Immature natural killer cell (primary cell): ENCODE measurements around the gene GUCD1. TPM values are rescaled to one million over a fixed set of nuclear protein-coding genes. Genes with fewer than 3 reads are reported as not detected.
"Not testable (repeated sequence)": the region's sequence is repeated elsewhere in the genome, so short reads cannot be mapped to it uniquely, and the experiment has no call there.

ENCODE experiments used
- DNase-seq, 3 donors: peaks; one replicate each; pipeline ENCODE4 v3.0.0; 2022; ENCODE audit warnings: mixed read lengths in 1 of 3
- H3K27ac Mint-ChIP-seq, 6 donors: one replicate each; pipeline ENCODE4 v1.8.0; 2020; ENCODE audit warnings: mixed read lengths in 6 of 6, mild to moderate bottlenecking in 5 of 6, inconsistent platforms in 4 of 6, moderate library complexity in 3 of 6
- H3K27me3 Mint-ChIP-seq, 3 donors: one replicate each; pipeline ENCODE4 v1.8.0; 2020 to 2021; ENCODE audit warnings: low read depth in 3 of 3, mild to moderate bottlenecking in 3 of 3, mixed read lengths in 3 of 3, moderate library complexity in 3 of 3, inconsistent platforms in 1 of 3
- H3K36me3 Mint-ChIP-seq, 3 donors: one replicate each; pipeline ENCODE4 v1.8.0; 2020; ENCODE audit warnings: mixed read lengths in 3 of 3, inconsistent platforms in 2 of 3, mild to moderate bottlenecking in 2 of 3
- H3K4me1 Mint-ChIP-seq, 2 donors: one replicate each; pipeline ENCODE4 v1.8.0; 2020; ENCODE audit warnings: inconsistent platforms in 2 of 2, mild to moderate bottlenecking in 2 of 2, mixed read lengths in 2 of 2, moderate library complexity in 1 of 2
- H3K4me3 Mint-ChIP-seq, 5 donors: one replicate each; pipeline ENCODE4 v1.8.0; 2020; ENCODE audit warnings: mild to moderate bottlenecking in 5 of 5, mixed read lengths in 5 of 5, inconsistent platforms in 3 of 5, moderate library complexity in 3 of 5
- H3K9me3 Mint-ChIP-seq, 6 donors: one replicate each; pipeline ENCODE4 v1.8.0; 2020; ENCODE audit warnings: mild to moderate bottlenecking in 6 of 6, mixed read lengths in 6 of 6, inconsistent platforms in 4 of 6, moderate library complexity in 3 of 6
- polyA plus RNA-seq, 3 donors: library from polyadenylated mRNA; unstranded; fragments of 300-500 nt; fragmentation: Illumina TruSeq; gene quantifications; one replicate each; pipeline ENCODE4 v1.2.3, GENCODE V29; 2021

GUCD1 gene
- polyA plus RNA-seq, 3 donors from 2014 or later: 41.1 to 65.1 (median 64.1) TPM

- DNase-seq: no peak
- H3K9me3 Mint-ChIP-seq: no peaks in the 10 kb centered on the region
- H3K4me3 Mint-ChIP-seq: no peak overlapping the region
- no peak overlapping the region for H3K27ac Mint-ChIP-seq
- no peaks in the 10 kb centered on the region for H3K4me1 Mint-ChIP-seq
- peaks cover 0 to 1% (median 0%) of the 10 kb centered on the region in 3 donors for H3K27me3 Mint-ChIP-seq
- H3K36me3 Mint-ChIP-seq: peaks cover 7 to 30% (median 16%) of the 10 kb centered on the region in 3 donors
Measured at GRCh38 chr22:24543185-24543601, 11.7 kb downstream of the GUCD1 start.

GRCh38 chr22:24542641-24543040 lies 12.3 kb downstream of the GUCD1 start:
- peaks cover 0 to 1% (median 0%) of the 10 kb centered on the region in 3 donors for H3K27me3 Mint-ChIP-seq
- peaks cover 4 to 28% (median 16%) of the 10 kb centered on the region in 3 donors for H3K36me3 Mint-ChIP-seq
- H3K4me1 Mint-ChIP-seq: no peaks in the 10 kb centered on the region
- H3K4me3 Mint-ChIP-seq: no peak overlapping the region
- H3K27ac Mint-ChIP-seq: no peak overlapping the region
- no peak for DNase-seq
- H3K9me3 Mint-ChIP-seq: no peaks in the 10 kb centered on the region

- no peaks in the 10 kb centered on the region for H3K9me3 Mint-ChIP-seq
- H3K36me3 Mint-ChIP-seq: peaks cover 4 to 22% (median 14%) of the 10 kb centered on the region in 3 donors
- DNase-seq: no peak
- no peak overlapping the region for H3K27ac Mint-ChIP-seq
- no peak overlapping the region for H3K4me3 Mint-ChIP-seq
- no peaks in the 10 kb centered on the region for H3K4me1 Mint-ChIP-seq
- peaks cover 0 to 1% (median 0%) of the 10 kb centered on the region in 3 donors for H3K27me3 Mint-ChIP-seq
Measured at GRCh38 chr22:24541681-24542515, 13.0 kb downstream of the GUCD1 start.

DNA sequence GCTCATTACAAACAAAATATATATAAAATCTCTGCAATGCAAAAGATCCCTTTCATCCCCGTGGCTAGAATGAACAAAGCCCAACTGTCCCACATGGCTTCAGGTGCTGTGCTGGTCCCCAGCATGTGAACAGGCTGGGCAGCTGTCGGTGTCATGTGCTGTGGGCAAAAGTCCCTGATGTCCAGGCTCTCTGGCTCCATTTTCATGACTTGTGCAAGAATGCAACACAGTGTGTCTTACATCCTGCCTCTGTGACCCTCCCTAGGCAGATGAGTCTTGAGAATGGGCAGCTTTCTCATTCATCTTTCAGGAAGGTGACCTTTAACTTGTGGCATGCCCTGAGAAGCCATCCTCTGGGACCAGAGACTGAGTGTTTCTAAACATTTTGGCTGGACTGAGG lies 14.5 kb downstream of the GUCD1 start:
- H3K4me3 Mint-ChIP-seq: no peak overlapping the region
- peaks cover 4 to 20% (median 12%) of the 10 kb centered on the region in 3 donors for H3K36me3 Mint-ChIP-seq
- H3K27ac Mint-ChIP-seq: peak overlapping the region in 1 of 6 donors; percentile 18
- no peaks in the 10 kb centered on the region for H3K9me3 Mint-ChIP-seq
- DNase-seq: no peak
- H3K27me3 Mint-ChIP-seq: peaks cover 0 to 1% (median 1%) of the 10 kb centered on the region in 3 donors
- no peaks in the 10 kb centered on the region for H3K4me1 Mint-ChIP-seq

- DNase-seq: no peak
- Mint-ChIP-seq H3K36me3 (peaks cover 4 to 15% (median 12%) of the 10 kb centered on the region in 3 donors), H3K4me3 (no peak overlapping the region), H3K9me3 (no peaks in the 10 kb centered on the region), H3K27me3 (peaks cover 0 to 1% (median 0%) of the 10 kb centered on the region in 3 donors), H3K27ac (no peak overlapping the region), H3K4me1 (no peaks in the 10 kb centered on the region)
Measured at GRCh38 chr22:24536089-24536488, 18.8 kb downstream of the GUCD1 start.

GRCh38 chr22:24535348-24535747 lies 19.6 kb downstream of the GUCD1 start:
- no peak for DNase-seq
- no peak overlapping the region for H3K4me3 Mint-ChIP-seq
- H3K36me3 Mint-ChIP-seq: peaks cover 4 to 9% (median 9%) of the 10 kb centered on the region in 3 donors
- H3K9me3 Mint-ChIP-seq: no peaks in the 10 kb centered on the region
- no peaks in the 10 kb centered on the region for H3K4me1 Mint-ChIP-seq
- H3K27ac Mint-ChIP-seq: no peak overlapping the region
- peaks cover 0 to 2% (median 1%) of the 10 kb centered on the region in 3 donors for H3K27me3 Mint-ChIP-seq

DNA sequence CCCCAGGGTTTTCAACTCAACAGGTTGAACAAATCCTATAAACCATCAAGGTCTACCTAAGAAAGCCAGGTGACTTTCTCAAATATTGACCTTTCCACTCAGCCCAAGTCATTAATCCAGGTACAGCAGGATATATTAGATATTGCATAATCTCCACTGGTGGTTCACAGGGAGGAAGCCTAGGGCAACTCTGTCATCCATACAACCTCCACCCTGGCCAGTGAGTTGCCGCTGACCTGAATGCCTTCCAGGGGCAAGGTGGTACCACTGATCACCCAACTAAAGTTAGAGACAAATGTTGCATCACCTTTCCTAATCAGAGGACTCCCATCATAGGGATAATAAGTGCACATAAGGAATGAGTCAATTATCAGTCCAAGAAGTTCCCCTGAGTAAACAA lies 22.9 kb downstream of the GUCD1 start:
- DNase-seq: no peak
- no peaks in the 10 kb centered on the region for H3K36me3 Mint-ChIP-seq
- H3K27ac Mint-ChIP-seq: no peak overlapping the region

DNA sequence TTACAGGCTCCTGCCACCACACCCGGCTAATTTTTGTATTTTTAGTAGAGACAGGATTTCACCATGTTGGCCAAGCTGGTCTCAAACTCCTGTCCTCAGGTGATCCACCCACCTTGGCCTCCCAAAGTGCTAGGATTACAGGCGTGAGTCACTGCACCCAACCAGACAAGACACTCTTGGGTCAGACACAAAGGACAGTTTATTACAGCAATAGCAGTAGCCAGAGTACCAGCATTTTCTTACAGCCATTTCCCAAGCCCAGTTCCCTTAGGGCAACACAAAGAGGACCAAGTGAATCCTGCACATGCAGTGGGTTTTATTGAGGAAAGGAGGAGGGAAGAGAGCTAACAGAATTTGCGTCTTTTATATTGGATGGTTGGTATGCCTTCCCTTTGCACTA lies 24.0 kb downstream of the GUCD1 start:
- not testable (repeated sequence) for H3K27ac Mint-ChIP-seq, H3K36me3 Mint-ChIP-seq, H3K9me3 Mint-ChIP-seq, DNase-seq, H3K4me1 Mint-ChIP-seq, H3K27me3 Mint-ChIP-seq, H3K4me3 Mint-ChIP-seq

More for the DNA sequence above, 22.9 kb downstream of the GUCD1 start:
- H3K9me3 Mint-ChIP-seq: no peaks in the 10 kb centered on the region
- no peak overlapping the region for H3K4me3 Mint-ChIP-seq
- H3K4me1 Mint-ChIP-seq: no peaks in the 10 kb centered on the region
- H3K27me3 Mint-ChIP-seq: peaks cover 0 to 2% (median 1%) of the 10 kb centered on the region in 3 donors

GRCh38 chr22:24529898-24530297 lies 25.0 kb downstream of the GUCD1 start:
- no peaks in the 10 kb centered on the region for H3K36me3 Mint-ChIP-seq
- no peak for DNase-seq
- no peak overlapping the region for H3K4me3 Mint-ChIP-seq
- peaks cover 0 to 4% (median 2%) of the 10 kb centered on the region in 3 donors for H3K27me3 Mint-ChIP-seq
- peaks cover 4 to 6% of the 10 kb centered on the region in 2 donors for H3K4me1 Mint-ChIP-seq
- H3K27ac Mint-ChIP-seq: no peak overlapping the region
- no peaks in the 10 kb centered on the region for H3K9me3 Mint-ChIP-seq

DNA sequence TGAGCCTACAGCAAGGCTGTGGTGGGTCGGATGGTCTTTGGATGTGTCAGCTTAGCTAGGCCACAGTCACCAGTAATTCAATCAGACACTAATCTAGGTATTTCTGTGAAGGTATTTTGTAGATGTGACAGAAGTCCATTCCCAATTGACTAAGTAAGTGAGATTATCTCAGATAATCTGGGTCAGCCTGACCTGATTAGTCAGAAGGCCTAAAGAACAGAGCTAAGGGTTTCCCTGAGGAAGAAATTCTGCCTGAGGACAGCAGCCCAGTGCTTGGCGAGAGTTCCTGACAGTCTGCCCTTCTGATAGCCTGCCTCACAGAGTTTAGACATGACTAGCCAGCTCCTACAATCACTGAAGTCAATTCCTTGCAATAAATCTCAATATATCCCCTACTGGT lies 28.7 kb downstream of the GUCD1 start:
- no peak for DNase-seq
- Mint-ChIP-seq H3K4me3 (no peak overlapping the region), H3K4me1 (peaks cover 4 to 6% of the 10 kb centered on the region in 2 donors), H3K36me3 (no peaks in the 10 kb centered on the region), H3K27ac (no peak overlapping the region), H3K27me3 (peaks cover 0 to 4% (median 2%) of the 10 kb centered on the region in 3 donors), H3K9me3 (no peaks in the 10 kb centered on the region)

DNA sequence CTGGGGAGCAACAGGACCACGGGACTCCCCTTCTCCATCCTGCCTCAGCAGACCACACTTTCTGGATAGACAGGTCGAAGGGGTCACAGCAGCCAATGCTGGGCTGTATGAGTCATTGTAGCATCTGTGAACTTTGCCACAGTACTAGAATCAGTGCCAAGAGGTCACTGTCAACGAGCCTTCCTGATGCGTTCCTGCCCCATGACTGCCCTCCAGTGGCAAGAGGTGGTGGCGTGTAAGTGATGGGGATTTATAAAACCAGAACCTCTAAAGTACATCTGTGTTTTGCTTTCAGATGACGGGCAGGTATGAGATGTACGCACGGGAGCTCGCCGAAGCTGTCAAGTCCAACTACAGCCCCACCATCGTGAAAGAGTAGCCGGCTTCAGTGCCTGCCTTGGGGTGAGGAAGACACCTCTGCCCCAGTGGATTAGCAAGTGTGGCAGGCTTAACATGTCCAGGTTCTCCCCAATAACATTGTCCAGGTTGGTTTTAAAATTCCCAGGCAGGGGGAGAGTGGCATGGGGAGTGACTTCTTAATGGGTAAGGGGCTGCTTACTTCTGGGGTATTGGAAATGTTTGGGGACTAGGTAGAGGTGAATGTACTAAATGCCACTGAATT lies 29.4 kb downstream of the GUCD1 start:
- Mint-ChIP-seq H3K36me3 (no peaks in the 10 kb centered on the region), H3K4me3 (no peak overlapping the region), H3K9me3 (no peaks in the 10 kb centered on the region), H3K4me1 (peaks cover 4 to 6% of the 10 kb centered on the region in 2 donors), H3K27ac (no peak overlapping the region), H3K27me3 (peaks cover 0 to 4% (median 2%) of the 10 kb centered on the region in 3 donors)
- peak; percentile 57 to 66 (median 66) for DNase-seq

DNA sequence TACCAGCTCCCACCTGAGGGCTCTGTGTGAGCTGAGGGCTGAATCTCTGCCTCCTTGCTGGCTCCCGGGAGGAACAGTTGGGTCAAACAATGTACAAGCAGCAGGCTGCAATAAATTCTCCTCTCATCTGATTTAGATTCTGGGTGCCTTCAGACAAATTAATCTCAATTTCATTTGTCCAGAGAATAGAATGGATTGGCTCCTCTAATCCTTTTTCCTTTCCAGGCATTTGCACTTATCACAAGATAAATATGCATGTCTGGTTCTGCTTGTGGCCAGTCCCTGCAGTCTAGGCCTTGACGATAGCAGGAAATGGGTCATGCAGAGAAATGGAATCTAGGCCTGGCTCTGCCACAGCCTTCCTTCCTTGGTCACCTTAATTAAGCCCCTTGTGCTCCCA lies 31.1 kb downstream of the GUCD1 start:
- peaks cover 0 to 4% (median 0%) of the 10 kb centered on the region in 3 donors for H3K27me3 Mint-ChIP-seq
- H3K36me3 Mint-ChIP-seq: no peaks in the 10 kb centered on the region
- H3K4me1 Mint-ChIP-seq: peaks cover 4 to 6% of the 10 kb centered on the region in 2 donors
- H3K9me3 Mint-ChIP-seq: no peaks in the 10 kb centered on the region
- no peak overlapping the region for H3K4me3 Mint-ChIP-seq
- DNase-seq: no peak
- H3K27ac Mint-ChIP-seq: no peak overlapping the region

DNA sequence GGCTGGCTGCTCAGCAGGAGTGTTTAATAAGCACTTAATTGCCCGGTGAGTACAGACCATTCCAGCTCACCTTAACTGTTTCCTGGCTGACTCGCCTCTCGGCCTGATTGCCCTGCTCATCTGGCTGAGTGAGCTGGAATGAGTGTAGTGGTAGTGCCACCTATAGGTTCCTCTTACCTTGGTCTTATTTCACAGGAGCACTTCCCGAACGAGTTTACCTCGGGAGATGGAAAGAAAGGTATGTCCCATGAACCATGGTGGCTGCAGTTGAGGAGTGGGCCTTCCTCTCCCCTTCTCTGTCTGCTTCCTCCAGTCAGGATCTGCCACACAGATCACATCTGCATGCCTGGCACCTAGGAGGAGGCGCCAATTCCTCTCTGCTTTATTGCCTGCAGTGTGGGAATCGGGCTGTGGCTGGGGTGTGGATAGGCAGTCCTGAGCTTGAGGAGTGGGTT lies 33.1 kb downstream of the GUCD1 start:
- H3K9me3 Mint-ChIP-seq: no peaks in the 10 kb centered on the region
- peaks cover 0 to 3% (median 2%) of the 10 kb centered on the region in 3 donors for H3K27me3 Mint-ChIP-seq
- DNase-seq: no peak
- H3K4me3 Mint-ChIP-seq: no peak overlapping the region
- peaks cover 4 to 6% of the 10 kb centered on the region in 2 donors for H3K4me1 Mint-ChIP-seq
- no peaks in the 10 kb centered on the region for H3K36me3 Mint-ChIP-seq
- H3K27ac Mint-ChIP-seq: no peak overlapping the region

DNA sequence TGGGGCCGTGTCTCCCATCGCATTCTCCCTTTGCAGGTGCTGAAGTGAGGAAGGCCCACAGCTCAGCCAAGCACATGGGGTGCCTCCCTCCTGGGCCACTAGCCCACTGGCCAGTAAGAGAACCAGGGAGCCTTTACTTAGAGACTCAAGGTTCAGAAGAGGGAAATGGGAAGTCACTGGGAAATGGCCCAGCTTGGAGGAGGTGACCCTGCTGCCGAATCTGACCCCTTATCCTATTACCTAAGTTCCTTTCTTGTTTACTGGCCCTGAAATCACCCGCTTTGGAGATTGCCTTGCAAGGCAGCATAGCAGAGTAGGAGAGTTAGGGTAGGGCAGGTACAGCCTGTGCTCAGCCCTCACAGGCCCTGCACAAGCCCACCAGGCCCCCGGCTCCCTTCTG lies 35.4 kb downstream of the GUCD1 start:
- Mint-ChIP-seq H3K4me1 (no peaks in the 10 kb centered on the region), H3K27ac (no peak overlapping the region), H3K36me3 (no peaks in the 10 kb centered on the region), H3K4me3 (no peak overlapping the region), H3K27me3 (peaks cover 0 to 3% (median under 1%) of the 10 kb centered on the region in 3 donors), H3K9me3 (no peaks in the 10 kb centered on the region)
- no peak for DNase-seq
